OCI-LY3 (cell line): Measurements from ENCODE around the gene TMEM88.

Experiments
- H2AFZ ChIP-seq: fragments of 200-600, 300-600 bp; shearing (Covaris generic); 2 replicates; pipeline ENCODE4 v1.6.0; 2014; ENCODE audit warnings: antibody characterized with exemption, low read depth, low read length
- H3K27ac ChIP-seq: fragments of 200-600, 300-600 bp; sonication (generic); 2 replicates; pipeline ENCODE4 v1.5.1; 2014; ENCODE audit warnings: mild to moderate bottlenecking, low read length, moderate library complexity, mixed read lengths
- H3K27me3 ChIP-seq: fragments of 200-600, 300-600 bp; sonication (generic); 2 replicates; pipeline ENCODE4 v1.6.1; 2014; ENCODE audit warnings: low read depth, low read length, mixed read lengths
- H3K36me3 ChIP-seq: fragments of 200-600, 300-600 bp; sonication (generic); replicated peaks from 2 replicates; pipeline ENCODE3; 2014; ENCODE audit warnings: low read depth, low read length, mixed read lengths
- H3K4me1 ChIP-seq: fragments of 300-600, 200-600 bp; sonication (generic); 2 replicates; pipeline ENCODE4 v1.6.1; 2014; ENCODE audit warnings: low read length, mixed read lengths
- H3K4me2 ChIP-seq: fragments of 200-600, 300-600 bp; sonication (generic); 2 replicates; pipeline ENCODE4 v1.6.1; 2014; ENCODE audit warnings: low read length, mixed read lengths
- H3K4me3 ChIP-seq: fragments of 300-600, 200-600 bp; sonication (generic); 2 replicates; pipeline ENCODE4 v1.5.1; 2014; ENCODE audit warnings: antibody characterized with exemption, mild to moderate bottlenecking, low read length, moderate library complexity
- H3K79me2 ChIP-seq: fragments of 300-600, 200-600 bp; shearing (Covaris generic); 2 replicates; pipeline ENCODE4 v1.6.1; 2014; ENCODE audit warnings: mild to moderate bottlenecking, low read length, mixed read lengths
- H3K9ac ChIP-seq: fragments of 300-600, 200-600 bp; shearing (Covaris generic); 2 replicates; pipeline ENCODE4 v1.6.0; 2014; ENCODE audit warnings: mild to moderate bottlenecking, low read length, moderate library complexity
- H3K9me3 ChIP-seq: fragments of 200-600, 300-600 bp; shearing (Covaris generic); 2 replicates; pipeline ENCODE4 v1.6.1; 2014; ENCODE audit warnings: low read length, mixed read lengths; ENCODE audit not compliant: insufficient read depth
- H4K20me1 ChIP-seq: fragments of 200-600, 300-600 bp; sonication (generic); 2 replicates; pipeline ENCODE4 v1.6.1; 2016; ENCODE audit warnings: low read length, mixed read lengths; ENCODE audit not compliant: insufficient read depth
- CTCF ChIP-seq: fragments of 200-600, 300-600 bp; sonication (generic); IDR thresholded peaks from 2 replicates; pipeline ENCODE4 v1.5.1; 2014; ENCODE audit warnings: antibody characterized with exemption, low read length, low read depth
- EZH2phosphoT487 ChIP-seq: fragments of 200-600 bp; shearing (Covaris generic); IDR thresholded peaks from 2 replicates; pipeline ENCODE4 v1.6.1; 2018; ENCODE audit warnings: antibody characterized with exemption, mixed run types, low read depth

TMEM88 gene

DNA sequence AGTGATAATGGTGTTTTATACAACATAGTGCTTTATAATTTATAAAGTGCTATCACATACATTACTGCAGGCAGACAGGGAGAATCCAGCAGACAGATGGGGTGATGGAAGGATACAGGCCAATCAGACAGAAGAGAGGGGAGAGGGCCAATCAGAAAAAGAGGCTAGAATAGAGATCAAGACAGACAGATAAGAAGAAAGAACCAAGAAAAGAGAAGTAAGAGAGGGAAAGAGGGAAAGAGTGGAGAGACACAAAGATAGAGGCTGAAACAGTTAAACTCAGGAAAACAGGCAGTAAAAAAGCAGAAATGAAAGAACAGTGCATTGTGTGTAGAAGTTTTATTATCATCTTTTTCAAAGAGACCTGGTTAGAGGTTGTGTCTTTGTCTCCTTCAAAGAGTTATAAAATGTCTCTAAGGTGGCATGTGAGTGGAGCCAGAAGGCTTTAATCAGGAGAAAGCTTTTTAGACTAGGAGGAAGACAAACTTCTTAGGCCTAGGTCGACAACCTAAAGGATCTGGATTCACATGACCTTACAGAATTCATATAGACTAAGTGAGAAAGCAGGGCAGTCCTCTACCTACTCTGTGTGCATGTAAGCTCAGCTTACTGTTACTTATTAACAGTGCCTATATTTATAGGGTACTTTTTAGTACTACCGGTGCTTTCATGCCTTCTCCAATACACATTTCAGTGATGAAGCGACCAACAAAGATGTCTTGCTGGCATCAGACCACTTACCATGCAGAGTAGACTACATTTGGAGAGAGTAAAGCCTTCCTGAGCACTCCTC is 25.4 kb downstream of the TMEM88 start:
- Histone ChIP-seq H3K79me2 (peaks cover 1% of the 10 kb centered on the region; the same call in 1 of the 2 replicates), H3K4me3 (no peak overlapping the region), H3K4me1 (peaks cover 28% of the 10 kb centered on the region), H3K27me3 (no peaks in the 10 kb centered on the region), H4K20me1 (no peaks in the 10 kb centered on the region), H3K36me3 (peaks cover 4% of the 10 kb centered on the region), H2AFZ (no peak overlapping the region), H3K9me3 (no peaks in the 10 kb centered on the region), H3K4me2 (0 out of 2 replicates have a peak overlapping the region, but pooled peaks have one; percentile 11), H3K9ac (no peak overlapping the region), H3K27ac (no peak overlapping the region)
- TF ChIP-seq CTCF, result no peak

DNA sequence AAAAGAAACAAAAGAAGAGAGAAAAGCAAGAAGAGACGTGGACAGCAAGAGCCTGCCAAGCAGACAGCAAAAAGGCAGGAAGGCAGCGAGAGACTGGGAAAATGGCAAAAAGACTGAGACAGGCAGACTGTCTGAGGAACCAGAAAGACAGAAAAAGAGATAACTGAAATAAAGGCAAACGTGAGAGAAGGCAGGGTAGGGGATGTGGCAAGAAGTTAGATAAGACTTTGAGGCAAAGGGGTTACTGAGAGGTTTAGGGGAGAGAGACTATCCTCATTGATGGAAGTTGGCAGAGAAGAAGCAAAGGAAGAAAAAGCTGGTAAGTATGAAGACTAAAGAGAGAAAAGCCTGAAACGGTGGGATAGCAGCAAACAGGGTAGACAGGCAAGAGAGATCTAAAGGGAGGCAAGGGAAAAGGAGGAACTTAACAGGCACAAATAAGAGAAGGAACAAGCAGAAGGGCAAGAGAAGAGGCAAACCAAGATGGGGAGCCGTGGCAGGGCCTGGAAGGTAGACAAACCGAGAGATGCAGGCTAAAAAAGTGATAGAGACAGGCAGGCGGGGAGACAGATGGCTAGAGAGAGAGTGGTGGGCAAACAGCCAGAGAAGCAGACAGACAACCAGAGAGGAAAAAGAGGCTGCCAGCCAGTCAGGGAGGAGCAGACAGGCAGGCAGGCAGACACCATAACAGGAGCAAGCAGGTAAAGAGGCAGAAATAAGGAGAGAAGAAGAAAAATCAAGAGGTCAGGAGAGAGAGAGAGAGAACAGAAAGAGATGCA is 26.6 kb downstream of the TMEM88 start:
- Histone ChIP-seq H2AFZ (no peak overlapping the region), H3K36me3 (peaks cover 4% of the 10 kb centered on the region), H3K27me3 (no peaks in the 10 kb centered on the region), H3K9ac (no peak overlapping the region), H4K20me1 (no peaks in the 10 kb centered on the region), H3K4me2 (no peak overlapping the region), H3K79me2 (peaks cover 13% of the 10 kb centered on the region), H3K4me3 (no peak overlapping the region), H3K9me3 (no peaks in the 10 kb centered on the region), H3K27ac (no peak overlapping the region), H3K4me1 (peaks cover 28% of the 10 kb centered on the region)
- TF ChIP-seq CTCF, result no peak
- TF ChIP-seq EZH2phosphoT487, result no peak

GRCh38 chr17:7882068-7882467 is 27.2 kb downstream of the TMEM88 start:
- peaks cover 28% of the 10 kb centered on the region for H3K4me1 ChIP-seq
- H4K20me1 ChIP-seq, result no peaks in the 10 kb centered on the region
- no peaks in the 10 kb centered on the region for H3K9me3 ChIP-seq
- H3K79me2 ChIP-seq, result peaks cover 19% of the 10 kb centered on the region
- H3K4me3 ChIP-seq, result no peak overlapping the region
- H3K27ac ChIP-seq, result no peak overlapping the region
- no peak overlapping the region for H2AFZ ChIP-seq
- no peak for TF ChIP-seq EZH2phosphoT487
- TF ChIP-seq CTCF, result no peak
- no peak overlapping the region for H3K9ac ChIP-seq
- peaks cover 4% of the 10 kb centered on the region for H3K36me3 ChIP-seq
- no peak overlapping the region for H3K4me2 ChIP-seq
- no peaks in the 10 kb centered on the region for H3K27me3 ChIP-seq

GRCh38 chr17:7882629-7883028 is 27.8 kb downstream of the TMEM88 start:
- no peak overlapping the region for H2AFZ ChIP-seq
- peaks cover 4% of the 10 kb centered on the region for H3K36me3 ChIP-seq
- H3K4me2 ChIP-seq, result peak overlapping the region; percentile 89
- H3K27me3 ChIP-seq, result no peaks in the 10 kb centered on the region
- H3K4me1 ChIP-seq, result peaks cover 28% of the 10 kb centered on the region
- no peaks in the 10 kb centered on the region for H3K9me3 ChIP-seq
- H3K4me3 ChIP-seq, result 0 out of 2 replicates have a peak overlapping the region, but pooled peaks have one; percentile 77
- no peaks in the 10 kb centered on the region for H4K20me1 ChIP-seq
- no peak overlapping the region for H3K27ac ChIP-seq
- peaks cover 23% of the 10 kb centered on the region for H3K79me2 ChIP-seq
- H3K9ac ChIP-seq, result no peak overlapping the region
- no peak for TF ChIP-seq CTCF
- TF ChIP-seq EZH2phosphoT487, result no peak
